ENCODE data around the gene PAX9.

DNA sequence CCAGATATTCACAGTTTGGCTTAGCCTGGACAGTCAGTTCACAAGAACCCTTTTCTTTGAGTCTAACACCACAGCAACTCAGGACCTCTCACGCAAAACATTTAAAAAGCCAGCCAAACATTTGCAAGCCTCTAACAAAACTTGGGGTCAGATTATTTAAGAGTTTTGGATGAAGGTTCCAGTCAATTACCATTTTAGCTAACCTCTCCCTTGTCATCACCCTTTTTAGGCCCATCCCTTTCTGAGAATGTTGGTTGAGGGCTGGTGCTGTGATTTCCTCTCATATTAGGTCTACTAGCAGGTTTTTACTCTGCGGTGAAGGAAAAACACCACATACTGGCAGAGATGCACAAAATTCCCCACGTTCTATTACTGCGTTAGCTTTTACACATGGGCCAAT, 20.7 kb downstream of the PAX9 start:
- TF ChIP-seq, protein P1, sequence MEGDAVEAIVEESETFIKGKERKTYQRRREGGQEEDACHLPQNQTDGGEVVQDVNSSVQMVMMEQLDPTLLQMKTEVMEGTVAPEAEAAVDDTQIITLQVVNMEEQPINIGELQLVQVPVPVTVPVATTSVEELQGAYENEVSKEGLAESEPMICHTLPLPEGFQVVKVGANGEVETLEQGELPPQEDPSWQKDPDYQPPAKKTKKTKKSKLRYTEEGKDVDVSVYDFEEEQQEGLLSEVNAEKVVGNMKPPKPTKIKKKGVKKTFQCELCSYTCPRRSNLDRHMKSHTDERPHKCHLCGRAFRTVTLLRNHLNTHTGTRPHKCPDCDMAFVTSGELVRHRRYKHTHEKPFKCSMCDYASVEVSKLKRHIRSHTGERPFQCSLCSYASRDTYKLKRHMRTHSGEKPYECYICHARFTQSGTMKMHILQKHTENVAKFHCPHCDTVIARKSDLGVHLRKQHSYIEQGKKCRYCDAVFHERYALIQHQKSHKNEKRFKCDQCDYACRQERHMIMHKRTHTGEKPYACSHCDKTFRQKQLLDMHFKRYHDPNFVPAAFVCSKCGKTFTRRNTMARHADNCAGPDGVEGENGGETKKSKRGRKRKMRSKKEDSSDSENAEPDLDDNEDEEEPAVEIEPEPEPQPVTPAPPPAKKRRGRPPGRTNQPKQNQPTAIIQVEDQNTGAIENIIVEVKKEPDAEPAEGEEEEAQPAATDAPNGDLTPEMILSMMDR (IDR thresholded peaks at IDR 0.05) = no peak
- TF ChIP-seq POLR2A (IDR thresholded peaks at IDR 0.05) = no peak
